HEK293 (cell line): ENCODE measurements around the gene FGD3.
"Not testable (repeated sequence)": the region's sequence is repeated elsewhere in the genome, so short reads cannot be mapped to it uniquely, and the experiment has no call there.

Experiments used
- CTCF ChIA-PET: fragments of 350-600 bp; formaldehyde crosslinking; extraction: SDS; loops from one replicate; lab custom pipeline; 2021; ENCODE audit warnings: antibody characterized with exemption; lab: Yijun Ruan, JAX
- POLR2A ChIA-PET: fragments of 300-600 bp; formaldehyde crosslinking; extraction: SDS; loops from one replicate; lab custom pipeline; 2020; ENCODE audit warnings: antibody characterized with exemption, inconsistent platforms; lab: Yijun Ruan, JAX
- H3K27ac ChIP-seq: fragments of 200-500 bp; sonication (Bioruptor generic); 2 replicates; pipeline ENCODE4 v1.5.1; 2014; ENCODE audit warnings: low read depth, low read length, control low read depth, inconsistent platforms; ENCODE audit errors: extremely low read depth
- H3K36me3 ChIP-seq, 2 experiments: fragments of 200-500 bp in 1 of 2; sonication (Bioruptor generic) in 1 of 2; 1 replicate in 1 of 2; 2 replicates in 1 of 2; pipeline ENCODE4 v1.5.1; 2014 to 2017; ENCODE audit warnings: inconsistent platforms in 2 of 2, low read length in 2 of 2; ENCODE audit not compliant: control insufficient read depth in 2 of 2, insufficient read depth in 1 of 2
- H3K4me1 ChIP-seq: fragments of 200-500 bp; sonication (Bioruptor generic); 2 replicates; pipeline ENCODE4 v1.5.1; 2014; ENCODE audit warnings: mild to moderate bottlenecking, low read length, inconsistent platforms; ENCODE audit not compliant: control insufficient read depth, insufficient read depth
- H3K4me3 ChIP-seq: 2 replicates; pipeline ENCODE4 v1.5.1; 2011; ENCODE audit warnings: low read depth, mild to moderate bottlenecking, control low read depth, low read length, moderate library complexity
- H3K9me3 ChIP-seq: fragments of 200-500 bp; sonication (Bioruptor generic); 2 replicates; pipeline ENCODE4 v1.5.1; 2014; ENCODE audit warnings: low read depth, low read length, inconsistent platforms; ENCODE audit not compliant: control insufficient read depth, insufficient read depth
- BCL11A ChIP-seq: fragments of 450-650 bp; formaldehyde crosslinking; IDR thresholded peaks from 2 replicates; pipeline ENCODE4 v1.5.1; 2016; ENCODE audit warnings: low read depth, missing biosample characterization, missing genetic modification characterization
- EGR2 ChIP-seq: fragments of 450-650 bp; formaldehyde crosslinking; IDR thresholded peaks from 2 replicates; pipeline ENCODE4 v1.5.1; 2016; ENCODE audit warnings: low read depth, missing biosample characterization, missing genetic modification characterization
- FEZF1 ChIP-seq: fragments of 450-650 bp; formaldehyde crosslinking; IDR thresholded peaks from 2 replicates; pipeline ENCODE4 v1.5.1; 2016; ENCODE audit warnings: missing biosample characterization, missing genetic modification characterization
- HOXA7 ChIP-seq: sonication (generic); formaldehyde crosslinking; IDR thresholded peaks from 2 replicates; pipeline ENCODE4 v1.8.1; 2022; ENCODE audit warnings: missing genetic modification reagents, borderline replicate concordance
- KLF1 ChIP-seq: fragments of 450-650 bp; formaldehyde crosslinking; IDR thresholded peaks from 2 replicates; pipeline ENCODE4 v1.5.1; 2016; ENCODE audit warnings: missing biosample characterization, missing genetic modification characterization
- KLF10 ChIP-seq: fragments of 450-650 bp; IDR thresholded peaks from 2 replicates; pipeline ENCODE4 v1.5.1; 2018; ENCODE audit warnings: missing biosample characterization, mild to moderate bottlenecking, missing genetic modification characterization
- OSR2 ChIP-seq: fragments of 450-650 bp; formaldehyde crosslinking; IDR thresholded peaks from 2 replicates; pipeline ENCODE4 v1.5.1; 2016; ENCODE audit warnings: missing biosample characterization, missing genetic modification characterization
- WT1 ChIP-seq: fragments of 450-650 bp; formaldehyde crosslinking; IDR thresholded peaks from 2 replicates; pipeline ENCODE4 v1.5.1; 2016; ENCODE audit warnings: missing biosample characterization, missing genetic modification characterization
- ZBTB10 ChIP-seq: fragments of 450-650 bp; formaldehyde crosslinking; IDR thresholded peaks from 2 replicates; pipeline ENCODE4 v1.5.1; 2016; ENCODE audit warnings: missing biosample characterization, missing genetic modification characterization
- ZBTB17 ChIP-seq: fragments of 450-650 bp; formaldehyde crosslinking; IDR thresholded peaks from 2 replicates; pipeline ENCODE4 v1.5.1; 2016; ENCODE audit warnings: missing biosample characterization, missing genetic modification characterization
- ZNF10 ChIP-seq: fragments of 450-650 bp; formaldehyde crosslinking; IDR thresholded peaks from 2 replicates; pipeline ENCODE4 v1.5.1; 2017; ENCODE audit warnings: missing biosample characterization, missing genetic modification characterization
- ZNF112 ChIP-seq: fragments of 450-650 bp; formaldehyde crosslinking; IDR thresholded peaks from 2 replicates; pipeline ENCODE4 v1.5.0; 2017; ENCODE audit warnings: missing biosample characterization, missing genetic modification characterization
- ZNF121 ChIP-seq: fragments of 450-650 bp; formaldehyde crosslinking; IDR thresholded peaks from 2 replicates; pipeline ENCODE4 v1.5.1; 2016; ENCODE audit warnings: missing biosample characterization, missing genetic modification characterization
- ZNF133 ChIP-seq: fragments of 450-650 bp; formaldehyde crosslinking; IDR thresholded peaks from 2 replicates; pipeline ENCODE4 v1.5.1; 2016; ENCODE audit warnings: missing biosample characterization, missing genetic modification characterization
- ZNF211 ChIP-seq: fragments of 450-650 bp; formaldehyde crosslinking; IDR thresholded peaks from 2 replicates; pipeline ENCODE4 v1.5.1; 2016; ENCODE audit warnings: low read depth, missing biosample characterization, missing genetic modification characterization
- ZNF23 ChIP-seq: fragments of 450-650 bp; formaldehyde crosslinking; IDR thresholded peaks from 2 replicates; pipeline ENCODE4 v1.5.1; 2016; ENCODE audit warnings: missing biosample characterization, missing genetic modification characterization, borderline replicate concordance
- ZNF354C ChIP-seq: fragments of 450-650 bp; formaldehyde crosslinking; IDR thresholded peaks from 2 replicates; pipeline ENCODE4 v1.5.1; 2016; ENCODE audit warnings: missing biosample characterization, missing genetic modification characterization, low read depth, borderline replicate concordance
- ZNF423 ChIP-seq: fragments of 450-650 bp; formaldehyde crosslinking; IDR thresholded peaks from 2 replicates; pipeline ENCODE4 v1.5.1; 2016; ENCODE audit warnings: missing biosample characterization, missing genetic modification characterization
- ZNF513 ChIP-seq: fragments of 450-650 bp; IDR thresholded peaks from 2 replicates; pipeline ENCODE4 v1.5.1; 2018; ENCODE audit warnings: missing biosample characterization, missing genetic modification characterization
- ZNF585B ChIP-seq: fragments of 450-650 bp; formaldehyde crosslinking; IDR thresholded peaks from 2 replicates; pipeline ENCODE4 v1.5.1; 2016; ENCODE audit warnings: missing biosample characterization, missing genetic modification characterization
- ZNF626 ChIP-seq: fragments of 450-650 bp; sonication (Bioruptor Pico); formaldehyde crosslinking; IDR thresholded peaks from 2 replicates; pipeline ENCODE4 v1.5.1; 2018; ENCODE audit warnings: missing biosample characterization, missing genetic modification characterization, inconsistent platforms
- ZNF701 ChIP-seq: fragments of 450-650 bp; formaldehyde crosslinking; IDR thresholded peaks from 2 replicates; pipeline ENCODE4 v1.5.1; 2016; ENCODE audit warnings: missing biosample characterization, missing genetic modification characterization
- TF ChIP-seq, protein P1 (sequence below): fragments of 450-650 bp; formaldehyde crosslinking; IDR thresholded peaks from 2 replicates; pipeline ENCODE4 v1.5.1; 2017; ENCODE audit warnings: missing biosample characterization, missing genetic modification characterization

Gene FGD3

DNA sequence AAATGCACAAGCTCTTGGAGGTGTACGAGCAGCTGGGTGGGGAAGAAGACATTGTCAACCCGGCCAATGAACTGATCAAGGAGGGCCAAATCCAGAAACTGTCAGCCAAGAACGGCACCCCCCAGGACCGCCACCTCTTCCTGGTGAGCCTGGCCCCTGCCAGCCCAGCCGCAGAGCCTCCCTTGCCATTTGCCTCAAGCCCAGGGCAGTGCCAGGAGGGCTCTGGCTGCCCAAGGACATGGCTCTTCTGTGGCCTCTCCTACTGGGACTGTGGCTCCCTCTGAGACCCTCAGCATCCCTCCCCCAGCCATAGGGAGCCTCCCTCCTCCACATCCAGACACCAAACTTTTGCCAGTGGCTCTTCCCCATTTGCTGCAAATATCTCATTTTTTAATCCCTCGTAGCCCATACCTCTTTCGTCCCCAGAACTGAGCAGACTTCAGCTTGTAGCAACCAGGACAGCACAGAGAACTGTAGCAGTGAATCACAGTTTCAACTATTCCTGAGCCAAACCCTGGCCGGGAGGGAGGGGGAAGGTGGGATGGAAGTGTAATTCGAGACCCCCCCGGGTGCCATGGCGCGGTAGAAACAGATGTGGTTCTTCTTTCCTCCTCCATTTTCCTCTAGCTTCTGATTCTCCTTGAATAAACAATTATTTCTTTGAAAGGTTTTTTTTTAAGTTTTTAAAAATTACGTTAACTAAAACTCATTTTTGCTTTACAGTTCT is 66.7 kb downstream of the FGD3 start:
- ChIA-PET POLR2A (no interaction called here), CTCF (interaction anchor here (0.6 to 3.1 kb wide), 4 partner anchors 11 to 501 kb away, joined by 3 to 24 read pairs (median 4); no protein-coding TSS in a partner anchor)
- no peaks in the 10 kb centered on the region for H3K36me3 ChIP-seq
- TF ChIP-seq, protein P1, sequence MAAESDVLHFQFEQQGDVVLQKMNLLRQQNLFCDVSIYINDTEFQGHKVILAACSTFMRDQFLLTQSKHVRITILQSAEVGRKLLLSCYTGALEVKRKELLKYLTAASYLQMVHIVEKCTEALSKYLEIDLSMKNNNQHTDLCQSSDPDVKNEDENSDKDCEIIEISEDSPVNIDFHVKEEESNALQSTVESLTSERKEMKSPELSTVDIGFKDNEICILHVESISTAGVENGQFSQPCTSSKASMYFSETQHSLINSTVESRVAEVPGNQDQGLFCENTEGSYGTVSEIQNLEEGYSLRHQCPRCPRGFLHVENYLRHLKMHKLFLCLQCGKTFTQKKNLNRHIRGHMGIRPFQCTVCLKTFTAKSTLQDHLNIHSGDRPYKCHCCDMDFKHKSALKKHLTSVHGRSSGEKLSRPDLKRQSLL (tag by site-specific recombination): no peak
- no peak for TF ChIP-seq ZNF354C
- TF ChIP-seq ZNF513 (tag by site-specific recombination): no peak
- no peak for TF ChIP-seq WT1
- no peak for TF ChIP-seq HOXA7 (CRISPR knock-in tag)
- no peak for TF ChIP-seq EGR2 (tag by site-specific recombination)
- no peak for TF ChIP-seq ZNF585B (tag by site-specific recombination)
- TF ChIP-seq ZNF10 (tag by site-specific recombination): no peak
- TF ChIP-seq OSR2 (tag by site-specific recombination): no peak
- TF ChIP-seq ZNF701 (tag by site-specific recombination): no peak
- TF ChIP-seq ZNF423 (tag by site-specific recombination): no peak
- H3K4me3 ChIP-seq: no peak overlapping the region
- no peaks in the 10 kb centered on the region for H3K9me3 ChIP-seq
- no peaks in the 10 kb centered on the region for H3K4me1 ChIP-seq
- H3K27ac ChIP-seq: no peak overlapping the region

DNA sequence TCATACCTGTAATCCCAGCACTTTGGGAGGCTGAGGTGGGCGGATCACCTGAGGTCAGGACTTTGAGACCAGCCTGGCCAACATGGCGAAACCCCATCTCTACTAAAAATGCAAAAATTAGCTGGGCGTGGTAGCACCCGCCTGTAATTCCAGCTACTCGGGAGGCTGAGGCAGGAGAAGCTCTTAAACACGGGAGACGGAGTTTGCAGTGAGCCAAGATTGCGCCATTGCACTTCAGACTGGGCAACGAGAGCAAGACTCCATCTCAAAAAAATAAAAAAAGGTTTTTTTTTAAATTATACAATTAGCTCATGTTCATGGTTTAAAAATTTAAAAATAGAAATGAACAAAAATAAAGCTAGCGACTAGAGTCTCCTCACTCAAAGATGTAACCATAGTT is 67.9 kb downstream of the FGD3 start:
- H3K9me3 ChIP-seq: not testable (repeated sequence)
- POLR2A ChIA-PET: interaction anchor here (0.7 kb wide), 1 partner anchor 434 kb away, joined by 3 read pairs; no protein-coding TSS in a partner anchor
- CTCF ChIA-PET: interaction anchor here (0.6 to 3.1 kb wide), 4 partner anchors 12 to 290 kb away, joined by 3 to 24 read pairs (median 4); no protein-coding TSS in a partner anchor

DNA sequence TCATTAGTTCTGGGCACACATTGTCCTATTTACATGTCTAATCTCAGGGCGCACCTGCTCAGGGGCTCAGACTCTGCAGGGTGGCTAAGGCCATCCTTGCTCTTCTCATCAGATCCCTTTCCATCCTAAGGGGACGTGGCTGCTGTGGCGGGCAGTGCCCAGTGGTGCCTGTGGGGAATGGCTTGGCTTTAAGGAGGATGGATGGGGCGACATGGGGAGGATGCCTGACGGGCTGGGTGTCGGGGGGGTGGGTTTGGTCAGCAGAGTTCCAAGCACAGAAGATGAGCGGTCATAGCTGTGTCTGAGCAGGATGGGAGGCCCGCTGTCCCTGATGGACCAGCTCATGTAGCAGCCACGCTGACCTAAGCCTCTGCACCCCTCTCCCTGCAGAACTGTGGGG is 70.3 kb downstream of the FGD3 start:
- no peaks in the 10 kb centered on the region for H3K36me3 ChIP-seq
- no peak overlapping the region for H3K4me3 ChIP-seq
- no peak overlapping the region for H3K27ac ChIP-seq
- H3K4me1 ChIP-seq: no peaks in the 10 kb centered on the region
- ChIA-PET CTCF (interaction anchor here (0.9 to 1.3 kb wide), 3 partner anchors 12 to 160 kb away, joined by 3 to 4 read pairs (median 4); no protein-coding TSS in a partner anchor), POLR2A (no interaction called here)
- no peaks in the 10 kb centered on the region for H3K9me3 ChIP-seq
- TF ChIP-seq KLF10 (no peak), ZNF354C (no peak), ZNF626 (no peak), ZBTB17 (tag by site-specific recombination) (no peak), FEZF1 (tag by site-specific recombination) (no peak), ZNF121 (no peak)

More for the DNA sequence above, 67.9 kb downstream of the FGD3 start:
- not testable (repeated sequence) for H3K36me3 ChIP-seq, H3K27ac ChIP-seq, H3K4me3 ChIP-seq, H3K4me1 ChIP-seq

GRCh38 chr9:93020151-93020550 is 72.8 kb downstream of the FGD3 start:
- TF ChIP-seq BCL11A (tag by site-specific recombination) (no peak), KLF1 (tag by site-specific recombination) (no peak), ZNF133 (tag by site-specific recombination) (no peak), ZBTB10 (tag by site-specific recombination) (no peak), ZNF211 (tag by site-specific recombination) (no peak), ZNF112 (no peak), ZNF23 (tag by site-specific recombination) (no peak)
- CTCF ChIA-PET: interaction anchor here (0.6 kb wide), 1 partner anchor 31 kb away, joined by 3 read pairs; no protein-coding TSS in a partner anchor
- no peaks in the 10 kb centered on the region for H3K9me3 ChIP-seq
- no peak overlapping the region for H3K4me3 ChIP-seq
- no peak overlapping the region for H3K27ac ChIP-seq
- H3K36me3 ChIP-seq: no peaks in the 10 kb centered on the region
- POLR2A ChIA-PET: no interaction called here
- H3K4me1 ChIP-seq: no peaks in the 10 kb centered on the region
